HG03378 (cell line): ENCODE measurements around the gene NOSIP.

Experiments used
- ATAC-seq: cut with Tn5 transposase; IDR thresholded peaks from one replicate; pipeline ENCODE4 v1.9.1; 2021; ENCODE audit warnings: mild to moderate bottlenecking, moderate library complexity; ENCODE audit not compliant: unreplicated experiment

NOSIP gene

DNA sequence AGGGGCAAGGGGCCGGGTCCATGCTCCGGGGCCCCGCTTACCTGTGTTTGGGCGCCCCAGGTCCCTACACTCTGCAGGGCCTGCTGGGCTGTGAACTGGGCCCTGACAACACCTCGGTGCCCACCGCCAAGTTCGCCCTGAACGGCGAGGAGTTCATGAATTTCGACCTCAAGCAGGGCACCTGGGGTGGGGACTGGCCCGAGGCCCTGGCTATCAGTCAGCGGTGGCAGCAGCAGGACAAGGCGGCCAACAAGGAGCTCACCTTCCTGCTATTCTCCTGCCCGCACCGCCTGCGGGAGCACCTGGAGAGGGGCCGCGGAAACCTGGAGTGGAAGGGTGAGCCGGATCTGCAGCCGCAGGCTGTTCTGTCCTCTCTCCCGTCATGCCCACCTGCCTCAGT is 66.2 kb downstream of the NOSIP start:
- no peak for ATAC-seq

DNA sequence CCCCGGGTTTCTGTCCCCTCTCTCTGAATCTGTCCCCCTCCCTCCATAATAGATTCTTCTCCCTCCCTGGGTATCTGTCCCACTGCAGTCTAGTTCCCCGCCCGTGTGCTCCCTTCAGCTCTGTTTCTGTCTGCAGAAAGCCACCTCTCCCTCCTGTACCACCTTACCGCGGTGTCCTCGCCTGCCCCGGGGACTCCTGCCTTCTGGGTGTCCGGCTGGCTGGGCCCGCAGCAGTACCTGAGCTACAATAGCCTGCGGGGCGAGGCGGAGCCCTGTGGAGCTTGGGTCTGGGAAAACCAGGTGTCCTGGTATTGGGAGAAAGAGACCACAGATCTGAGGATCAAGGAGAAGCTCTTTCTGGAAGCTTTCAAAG is 66.6 kb downstream of the NOSIP start:
- no peak for ATAC-seq

DNA sequence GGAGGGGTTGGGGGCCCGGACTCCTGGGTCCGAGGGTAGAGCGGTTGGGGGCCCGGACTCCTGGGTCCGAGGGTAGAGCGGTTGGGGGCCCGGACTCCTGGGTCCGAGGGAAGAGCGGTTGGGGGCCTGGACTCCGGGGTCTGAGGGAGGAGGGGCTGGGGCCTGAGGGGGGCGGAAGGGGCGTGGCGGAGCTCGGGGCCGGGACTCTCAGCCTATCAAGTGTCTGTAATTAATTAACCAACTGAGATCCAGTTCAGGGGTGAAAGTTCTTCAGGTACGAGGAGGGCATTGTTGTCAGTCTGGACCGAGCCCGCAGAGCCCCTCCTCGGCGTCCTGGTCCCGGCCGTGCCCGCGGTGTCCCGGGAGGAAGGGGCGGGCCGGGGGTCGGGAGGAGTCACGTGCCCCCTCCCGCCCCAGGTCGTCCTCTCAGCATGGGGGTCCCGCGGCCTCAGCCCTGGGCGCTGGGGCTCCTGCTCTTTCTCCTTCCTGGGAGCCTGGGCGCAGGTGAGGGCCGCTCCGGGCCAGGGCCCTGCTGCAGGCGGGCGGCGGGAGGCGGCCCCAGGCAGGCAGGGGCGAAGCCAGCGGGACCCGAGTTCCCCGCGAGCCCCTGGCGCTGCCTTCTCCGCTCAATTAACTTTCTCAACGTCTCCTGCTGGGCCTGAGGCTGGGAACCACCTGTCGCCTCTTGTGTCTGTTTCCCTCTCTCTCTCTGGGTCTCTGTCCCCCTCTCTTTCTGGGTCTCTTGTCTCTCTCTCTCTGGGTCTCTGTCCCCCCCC is 67.2 kb downstream of the NOSIP start:
- ATAC-seq, result no peak

DNA sequence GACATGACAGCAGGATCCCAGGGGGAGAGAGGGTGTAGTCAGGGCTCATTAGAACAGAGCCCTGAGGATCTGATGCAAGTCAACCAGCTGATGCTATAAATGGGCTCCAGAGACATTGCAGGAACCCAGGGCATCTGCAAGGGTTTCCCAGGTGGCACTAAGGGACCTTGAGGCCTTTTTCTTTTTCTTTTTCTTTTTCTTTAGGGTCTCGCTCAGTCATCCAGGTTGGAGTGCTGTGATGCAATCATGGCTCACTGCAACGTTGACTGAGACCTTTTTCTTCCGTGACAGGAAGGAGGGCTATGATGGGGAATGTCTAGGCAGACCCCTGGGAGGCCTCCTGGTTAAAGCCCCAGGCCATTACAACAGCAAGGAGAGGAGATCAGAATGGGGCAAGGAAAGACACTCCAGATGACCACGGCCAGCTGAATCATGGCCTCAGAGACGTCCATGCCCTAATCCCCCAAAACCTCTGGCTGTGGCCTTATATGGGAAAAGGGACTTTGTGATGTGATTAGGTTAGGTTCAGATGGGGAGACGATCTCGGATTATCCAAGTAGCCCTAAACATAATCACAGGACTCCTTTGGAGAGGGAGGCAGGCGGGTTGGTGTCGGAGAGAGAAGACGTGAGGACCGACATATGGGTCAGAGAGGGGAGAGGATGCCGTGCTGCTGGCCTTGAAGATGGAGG is 72.4 kb downstream of the NOSIP start:
- ATAC-seq, result no peak

DNA sequence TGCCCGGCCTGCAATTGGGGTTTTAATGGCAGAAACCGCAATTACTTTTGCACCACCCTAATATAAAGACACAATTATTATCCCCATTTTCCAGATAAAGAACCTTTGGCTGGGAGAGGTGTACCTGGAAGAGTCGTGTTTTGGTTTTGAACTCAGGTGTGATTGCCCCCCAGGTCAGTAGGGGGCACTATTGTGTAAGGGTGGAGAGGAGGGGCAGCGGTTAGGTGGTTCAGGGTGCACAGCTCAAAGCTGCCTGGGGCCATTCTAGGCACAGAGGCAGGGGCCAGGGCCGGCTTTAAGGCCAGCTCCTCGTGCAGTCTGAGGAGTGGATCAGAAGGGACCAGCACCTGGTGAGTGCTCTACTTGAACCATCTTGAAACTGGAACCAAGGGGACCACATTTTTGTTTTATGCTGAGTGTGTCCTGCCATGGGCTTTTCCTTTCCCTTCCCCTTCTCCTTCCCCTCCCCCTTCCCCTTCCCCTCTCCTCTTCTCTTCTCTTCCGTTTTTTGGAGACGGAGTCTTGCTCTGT is 73.7 kb downstream of the NOSIP start:
- no peak for ATAC-seq
